OCI-LY7 (cell line): Measurements from ENCODE around the gene CARD16. TPM values are rescaled to one million over a fixed set of nuclear protein-coding genes. Genes with fewer than 3 reads are reported as not detected.

Experiments
- BruUV-seq: library from RNA; stranded (reverse); fragments of 400-500 nt; replicated peaks from 2 replicates; lab custom pipeline; 2021; lab: Mats Ljungman, UMichigan
- CTCF ChIA-PET: fragments of 300-600 bp; sonication (Branson Sonifier 250); formaldehyde crosslinking; loops from one replicate; lab custom pipeline; 2022; ENCODE audit warnings: antibody characterized with exemption; ENCODE audit not compliant: unreplicated experiment; lab: Charles Lee
- POLR2A ChIA-PET: fragments of 300-600 bp; sonication (Branson Sonifier 250); formaldehyde crosslinking; loops from one replicate; lab custom pipeline; 2022; ENCODE audit warnings: antibody characterized with exemption; lab: Charles Lee
- DNase-seq: peaks from one replicate; pipeline ENCODE4 v3.0.0-alpha.2; 2015; ENCODE audit warnings: low spot score
- H2AFZ ChIP-seq: fragments of 200-600 bp; sonication (generic), shearing (Covaris generic); 2 replicates; pipeline ENCODE4 v1.6.1; 2014; ENCODE audit warnings: mild to moderate bottlenecking, antibody characterized with exemption, low read length, moderate library complexity
- H3K27ac ChIP-seq: fragments of 200-600 bp; sonication (generic); 2 replicates; pipeline ENCODE4 v1.5.1; 2014; ENCODE audit warnings: mixed run types, low read depth, mild to moderate bottlenecking, moderate library complexity, low read length, inconsistent platforms; ENCODE audit not compliant: poor library complexity, severe bottlenecking
- H3K36me3 ChIP-seq: fragments of 200-600 bp; sonication (generic); 2 replicates; pipeline ENCODE4 v1.6.1; 2014; ENCODE audit warnings: mild to moderate bottlenecking, antibody characterized with exemption, low read length, moderate library complexity, mixed read lengths; ENCODE audit not compliant: insufficient read depth
- H3K4me1 ChIP-seq: fragments of 200-600 bp; sonication (generic); 2 replicates; pipeline ENCODE4 v1.5.1; 2014; ENCODE audit warnings: mild to moderate bottlenecking, low read length; ENCODE audit not compliant: insufficient read depth, poor library complexity, severe bottlenecking
- H3K4me2 ChIP-seq: fragments of 200-600 bp; sonication (generic); 2 replicates; pipeline ENCODE4 v1.6.1; 2014; ENCODE audit warnings: mild to moderate bottlenecking, low read length
- H3K4me3 ChIP-seq: fragments of 200-600 bp; sonication (generic); 2 replicates; pipeline ENCODE4 v1.5.1; 2014; ENCODE audit warnings: mild to moderate bottlenecking, low read depth, low read length; ENCODE audit not compliant: poor library complexity, severe bottlenecking
- H3K79me2 ChIP-seq: fragments of 200-600 bp; sonication (generic); 2 replicates; pipeline ENCODE4 v1.6.1; 2016; ENCODE audit warnings: low read depth, mild to moderate bottlenecking, low read length, moderate library complexity, mixed read lengths; ENCODE audit not compliant: insufficient read depth
- H3K9me2 ChIP-seq: fragments of 200-600 bp; sonication (generic); 2 replicates; pipeline ENCODE4 v1.6.1; 2016; ENCODE audit warnings: mild to moderate bottlenecking, low read length, mixed read lengths; ENCODE audit not compliant: insufficient read depth
- H3K9me3 ChIP-seq: fragments of 200-600 bp; sonication (generic); 2 replicates; pipeline ENCODE4 v1.6.1; 2014; ENCODE audit warnings: mild to moderate bottlenecking, mixed run types, low read length, mixed read lengths
- H4K20me1 ChIP-seq: fragments of 200-600 bp; sonication (generic); 2 replicates; pipeline ENCODE4 v1.6.1; 2014; ENCODE audit warnings: mild to moderate bottlenecking, antibody characterized with exemption, low read length, moderate library complexity, mixed read lengths; ENCODE audit not compliant: insufficient read depth
- EZH2phosphoT487 ChIP-seq: fragments of 200-600 bp; sonication (generic); IDR thresholded peaks from 2 replicates; pipeline ENCODE4 v1.6.1; 2018; ENCODE audit warnings: low read depth, borderline replicate concordance, mild to moderate bottlenecking, mixed run types, antibody characterized with exemption, low read length, moderate library complexity, mixed read lengths
- intact Hi-C: fragments of 100-400 bp; cut with micrococcal nuclease; formaldehyde crosslinking; loops from one replicate; pipeline ENCODE4 v1.10.0; 2022; ENCODE audit not compliant: unreplicated experiment
- total RNA-seq, 2 experiments: library from RNA; depleted of rRNA in 1 of 2; stranded (reverse); fragments of >200 nt in 1 of 2; shearing (Covaris generic) in 1 of 2; gene quantifications; 2 replicates each; pipeline ENCODE4 v1.2.3, GENCODE V29; 2014 to 2022
- TF ChIP-seq, protein P1 (sequence below): fragments of 200-600 bp; sonication (generic); conservative IDR thresholded peaks from 2 replicates; pipeline ENCODE4 v1.5.1; 2014; ENCODE audit warnings: mild to moderate bottlenecking, antibody characterized with exemption, low read length, moderate library complexity, mixed read lengths

Gene CARD16
- total RNA-seq, 2 experiments from 2014 or later: 0.42 to 0.44 TPM

DNA sequence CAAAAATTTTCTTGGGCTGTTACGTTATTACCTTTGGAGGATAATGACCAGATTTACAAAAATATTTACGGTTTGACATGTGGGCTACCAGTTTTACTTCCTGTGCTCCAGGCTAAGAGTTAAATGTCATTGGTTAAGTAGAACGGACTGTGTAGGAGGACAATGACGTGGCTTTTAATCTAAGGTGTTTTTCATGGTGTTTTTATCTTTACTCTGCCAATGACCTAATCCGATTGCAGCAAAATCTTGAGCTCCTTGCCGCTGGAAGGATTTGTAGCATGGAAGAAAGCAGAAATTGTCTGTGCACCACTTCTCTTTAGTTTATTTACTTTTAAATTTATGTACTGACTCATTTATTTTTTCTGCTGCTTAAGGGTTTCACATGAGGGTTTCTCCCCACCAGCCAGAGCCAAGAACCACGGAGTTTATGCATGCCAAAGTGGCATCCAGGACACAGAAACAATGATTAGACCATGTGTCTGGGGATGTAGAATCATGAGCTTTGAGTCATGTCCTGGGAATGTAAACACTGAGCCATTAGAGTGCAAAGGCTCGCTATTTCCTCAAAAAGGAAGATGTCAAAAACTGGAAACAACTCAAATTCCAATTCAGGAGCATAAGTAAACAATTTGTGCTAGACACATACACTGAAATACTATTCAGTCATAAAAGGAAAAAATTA lies 1.9 kb upstream of the CARD16 start:
- no peak overlapping the region for H3K27ac ChIP-seq
- H3K9me3 ChIP-seq: no peaks in the 10 kb centered on the region
- H3K4me3 ChIP-seq: no peak overlapping the region
- no peaks in the 10 kb centered on the region for H3K79me2 ChIP-seq
- BruUV-seq: no TSS peak
- H2AFZ ChIP-seq: no peak overlapping the region
- no peaks in the 10 kb centered on the region for H4K20me1 ChIP-seq
- no peak overlapping the region for H3K4me2 ChIP-seq
- ChIA-PET CTCF (no interaction called here), POLR2A (no interaction called here)
- H3K9me2 ChIP-seq: no peaks in the 10 kb centered on the region
- no peaks in the 10 kb centered on the region for H3K36me3 ChIP-seq
- no peaks in the 10 kb centered on the region for H3K4me1 ChIP-seq
- TF ChIP-seq, protein P1, sequence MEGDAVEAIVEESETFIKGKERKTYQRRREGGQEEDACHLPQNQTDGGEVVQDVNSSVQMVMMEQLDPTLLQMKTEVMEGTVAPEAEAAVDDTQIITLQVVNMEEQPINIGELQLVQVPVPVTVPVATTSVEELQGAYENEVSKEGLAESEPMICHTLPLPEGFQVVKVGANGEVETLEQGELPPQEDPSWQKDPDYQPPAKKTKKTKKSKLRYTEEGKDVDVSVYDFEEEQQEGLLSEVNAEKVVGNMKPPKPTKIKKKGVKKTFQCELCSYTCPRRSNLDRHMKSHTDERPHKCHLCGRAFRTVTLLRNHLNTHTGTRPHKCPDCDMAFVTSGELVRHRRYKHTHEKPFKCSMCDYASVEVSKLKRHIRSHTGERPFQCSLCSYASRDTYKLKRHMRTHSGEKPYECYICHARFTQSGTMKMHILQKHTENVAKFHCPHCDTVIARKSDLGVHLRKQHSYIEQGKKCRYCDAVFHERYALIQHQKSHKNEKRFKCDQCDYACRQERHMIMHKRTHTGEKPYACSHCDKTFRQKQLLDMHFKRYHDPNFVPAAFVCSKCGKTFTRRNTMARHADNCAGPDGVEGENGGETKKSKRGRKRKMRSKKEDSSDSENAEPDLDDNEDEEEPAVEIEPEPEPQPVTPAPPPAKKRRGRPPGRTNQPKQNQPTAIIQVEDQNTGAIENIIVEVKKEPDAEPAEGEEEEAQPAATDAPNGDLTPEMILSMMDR: no peak
- no peak for TF ChIP-seq EZH2phosphoT487
- no peak for DNase-seq
- intact Hi-C loops: no loop called here

DNA sequence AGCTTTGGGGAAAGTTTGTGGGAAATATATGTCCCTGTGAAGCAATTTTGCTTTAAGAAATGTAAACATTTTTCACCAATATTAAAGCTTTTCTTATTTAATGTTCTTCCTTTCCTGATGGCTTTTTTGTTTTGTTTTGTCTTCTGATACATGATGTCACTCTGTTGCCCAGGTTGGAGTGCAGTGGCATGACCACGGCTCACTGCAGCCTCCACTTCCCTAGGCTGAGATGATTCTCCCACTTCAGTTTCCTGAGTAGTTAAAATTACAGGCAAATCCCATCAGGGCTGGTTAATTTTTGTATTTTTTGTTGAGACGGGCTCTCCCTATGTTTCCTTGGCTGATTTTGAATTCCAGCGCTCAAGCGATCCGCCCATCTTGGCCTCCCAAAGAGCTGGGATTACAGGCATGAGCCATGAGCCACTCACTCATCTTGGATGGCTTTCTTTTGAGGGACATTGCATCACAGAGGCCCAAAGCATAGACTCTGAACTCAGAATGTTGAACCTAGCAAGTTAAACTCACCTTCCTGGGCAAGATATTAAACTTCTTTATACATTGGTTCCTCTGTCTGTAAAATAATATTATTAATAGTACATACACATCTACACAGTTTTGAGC lies 651 bp upstream of the CARD16 start:
- Histone ChIP-seq H3K27ac (no peak overlapping the region), H3K4me1 (no peaks in the 10 kb centered on the region), H3K4me3 (no peak overlapping the region), H4K20me1 (no peaks in the 10 kb centered on the region), H2AFZ (0 out of 2 replicates have a peak overlapping the region, but pooled peaks have one; percentile 14), H3K4me2 (peak overlapping the region; percentile 10; the same call in 1 of the 2 replicates), H3K36me3 (no peaks in the 10 kb centered on the region), H3K9me2 (no peaks in the 10 kb centered on the region), H3K9me3 (no peaks in the 10 kb centered on the region), H3K79me2 (no peaks in the 10 kb centered on the region)
- TF ChIP-seq EZH2phosphoT487: no peak
- TF ChIP-seq, protein P1: no peak
- CTCF ChIA-PET: no interaction called here
- BruUV-seq: no TSS peak
- DNase-seq: no peak
- POLR2A ChIA-PET: no interaction called here
- intact Hi-C loops: no loop called here

DNA sequence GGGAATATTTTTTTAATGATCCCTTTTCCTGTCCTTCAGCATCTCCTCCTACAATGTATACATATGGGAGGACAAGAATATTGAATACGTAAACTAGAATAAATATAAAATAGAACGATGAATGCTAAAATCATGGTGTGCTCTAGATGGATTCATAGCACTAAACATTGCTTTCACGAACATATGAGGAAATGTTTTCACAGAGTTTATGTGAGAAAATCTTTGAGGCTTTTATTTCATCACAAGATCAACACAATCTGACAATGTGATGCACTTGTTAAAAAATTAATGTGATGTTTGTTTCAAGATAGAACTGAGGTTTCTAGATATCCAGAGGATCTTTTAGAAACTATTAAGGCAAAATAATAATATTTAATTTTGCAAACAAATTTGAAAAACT lies 3.0 kb downstream of the CARD16 start:
- no peaks in the 10 kb centered on the region for H3K9me2 ChIP-seq
- intact Hi-C loops: no loop called here
- ChIA-PET POLR2A (no interaction called here), CTCF (no interaction called here)
- no peaks in the 10 kb centered on the region for H3K9me3 ChIP-seq
- H3K4me2 ChIP-seq: no peak overlapping the region
- H4K20me1 ChIP-seq: no peaks in the 10 kb centered on the region
- no peaks in the 10 kb centered on the region for H3K4me1 ChIP-seq
- H2AFZ ChIP-seq: no peak overlapping the region
- no peak for TF ChIP-seq EZH2phosphoT487
- TF ChIP-seq, protein P1: no peak
- H3K36me3 ChIP-seq: no peaks in the 10 kb centered on the region
- no peaks in the 10 kb centered on the region for H3K79me2 ChIP-seq
- no peak overlapping the region for H3K4me3 ChIP-seq
- H3K27ac ChIP-seq: no peak overlapping the region
- no TSS peak for BruUV-seq
- DNase-seq: no peak
